ENCODE data around the gene DAND5.

The DAND5 gene

DNA sequence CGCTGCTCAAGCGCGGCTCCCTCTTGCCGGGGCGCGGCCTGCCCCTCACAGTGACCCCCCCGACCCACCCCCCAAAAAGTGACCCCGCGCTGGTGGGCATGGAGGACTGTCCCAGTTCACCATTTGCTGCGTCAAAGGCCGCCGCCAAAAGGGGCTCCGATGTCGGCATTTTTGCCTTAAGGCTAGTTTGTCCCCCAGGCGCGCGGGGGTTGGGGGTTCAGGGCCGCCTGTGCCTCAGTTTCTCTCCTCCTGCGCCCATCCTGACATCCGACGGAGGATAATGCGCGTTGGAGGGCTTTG is 43.0 kb downstream of the DAND5 start:
- Histone ChIP-seq H3K4me3 (IDR thresholded peaks at IDR 0.05; ENCODE audit: insufficient read depth, low read depth, low read length) (no peak overlapping the region), H3K4me1 (ENCODE audit: low read depth, poor library complexity, severe bottlenecking) (no peaks in the 10 kb centered on the region), H3K36me3 (ENCODE audit: insufficient read depth) (no peaks in the 10 kb centered on the region), H3K27me3 (ENCODE audit: insufficient read depth, low read depth) (peaks cover 88% of the 10 kb centered on the region), H3K9ac (no peak overlapping the region), H3K27ac (no peak overlapping the region), H2AFZ (ENCODE audit: low read depth) (no peak overlapping the region), H3K4me2 (no peak overlapping the region), H3K79me2 (ENCODE audit: insufficient read depth, low read depth) (no peaks in the 10 kb centered on the region), H4K20me1 (ENCODE audit: insufficient read depth) (no peaks in the 10 kb centered on the region)
- TF ChIP-seq, protein P1, sequence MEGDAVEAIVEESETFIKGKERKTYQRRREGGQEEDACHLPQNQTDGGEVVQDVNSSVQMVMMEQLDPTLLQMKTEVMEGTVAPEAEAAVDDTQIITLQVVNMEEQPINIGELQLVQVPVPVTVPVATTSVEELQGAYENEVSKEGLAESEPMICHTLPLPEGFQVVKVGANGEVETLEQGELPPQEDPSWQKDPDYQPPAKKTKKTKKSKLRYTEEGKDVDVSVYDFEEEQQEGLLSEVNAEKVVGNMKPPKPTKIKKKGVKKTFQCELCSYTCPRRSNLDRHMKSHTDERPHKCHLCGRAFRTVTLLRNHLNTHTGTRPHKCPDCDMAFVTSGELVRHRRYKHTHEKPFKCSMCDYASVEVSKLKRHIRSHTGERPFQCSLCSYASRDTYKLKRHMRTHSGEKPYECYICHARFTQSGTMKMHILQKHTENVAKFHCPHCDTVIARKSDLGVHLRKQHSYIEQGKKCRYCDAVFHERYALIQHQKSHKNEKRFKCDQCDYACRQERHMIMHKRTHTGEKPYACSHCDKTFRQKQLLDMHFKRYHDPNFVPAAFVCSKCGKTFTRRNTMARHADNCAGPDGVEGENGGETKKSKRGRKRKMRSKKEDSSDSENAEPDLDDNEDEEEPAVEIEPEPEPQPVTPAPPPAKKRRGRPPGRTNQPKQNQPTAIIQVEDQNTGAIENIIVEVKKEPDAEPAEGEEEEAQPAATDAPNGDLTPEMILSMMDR (conservative IDR thresholded peaks at IDR 0.05; ENCODE audit: low read depth, low read length): no peak

DNA sequence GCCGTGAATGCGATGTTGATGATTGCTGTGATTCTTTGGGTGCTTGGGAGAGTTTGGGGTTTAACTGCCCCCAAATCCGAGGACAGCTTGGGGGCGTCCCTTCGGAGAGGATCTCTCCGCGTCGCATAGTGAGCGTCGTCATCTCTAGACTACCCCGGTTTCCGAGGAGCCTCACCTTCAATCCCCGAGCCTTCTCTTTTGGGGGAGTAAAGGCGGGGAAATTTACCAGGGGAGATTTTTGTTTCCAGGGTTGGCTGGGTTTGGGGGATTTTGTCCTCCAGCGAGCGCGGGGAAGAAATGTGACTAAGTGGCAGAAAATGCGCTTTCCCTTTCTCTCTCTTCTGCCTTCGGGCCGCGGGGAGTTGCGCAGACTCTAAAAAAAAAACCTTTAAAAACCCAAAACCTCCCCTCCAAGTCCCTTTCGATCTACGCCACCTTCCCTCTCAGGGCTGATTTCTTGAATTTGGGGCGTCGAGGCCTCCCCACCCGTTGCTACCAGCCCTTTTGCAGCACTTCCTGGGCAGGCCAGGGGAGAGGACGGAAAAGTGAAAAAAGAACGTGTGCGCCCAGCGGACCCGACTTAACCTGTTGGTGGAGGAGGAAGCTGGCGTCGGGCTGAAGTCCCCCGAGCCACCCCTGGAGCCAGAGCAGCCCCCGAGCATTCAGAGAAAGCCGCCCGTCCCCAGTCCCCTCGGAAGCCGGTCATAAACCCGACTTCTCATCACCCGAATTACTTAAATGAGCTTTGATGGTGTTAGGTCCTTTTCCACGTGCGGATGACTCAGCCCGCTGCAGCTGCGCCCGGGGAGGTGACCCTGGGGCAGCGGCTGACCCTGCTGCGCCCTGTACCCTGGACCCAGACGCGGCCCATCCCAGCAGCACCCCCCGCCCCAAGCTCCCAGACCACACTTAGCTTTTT is 43.6 kb downstream of the DAND5 start:
- Histone ChIP-seq H3K4me1 (ENCODE audit: low read depth, poor library complexity, severe bottlenecking) (no peaks in the 10 kb centered on the region), H3K27me3 (ENCODE audit: insufficient read depth, low read depth) (peaks cover 85% of the 10 kb centered on the region), H3K79me2 (ENCODE audit: insufficient read depth, low read depth) (no peaks in the 10 kb centered on the region), H2AFZ (ENCODE audit: low read depth) (no peak overlapping the region), H3K9ac (no peak overlapping the region), H3K27ac (no peak overlapping the region), H3K4me2 (no peak overlapping the region), H3K4me3 (IDR thresholded peaks at IDR 0.05; ENCODE audit: insufficient read depth, low read depth, low read length) (no peak overlapping the region), H4K20me1 (ENCODE audit: insufficient read depth) (no peaks in the 10 kb centered on the region), H3K36me3 (ENCODE audit: insufficient read depth) (no peaks in the 10 kb centered on the region)
- TF ChIP-seq, protein P1 (conservative IDR thresholded peaks at IDR 0.05; ENCODE audit: low read depth, low read length): no peak

DNA sequence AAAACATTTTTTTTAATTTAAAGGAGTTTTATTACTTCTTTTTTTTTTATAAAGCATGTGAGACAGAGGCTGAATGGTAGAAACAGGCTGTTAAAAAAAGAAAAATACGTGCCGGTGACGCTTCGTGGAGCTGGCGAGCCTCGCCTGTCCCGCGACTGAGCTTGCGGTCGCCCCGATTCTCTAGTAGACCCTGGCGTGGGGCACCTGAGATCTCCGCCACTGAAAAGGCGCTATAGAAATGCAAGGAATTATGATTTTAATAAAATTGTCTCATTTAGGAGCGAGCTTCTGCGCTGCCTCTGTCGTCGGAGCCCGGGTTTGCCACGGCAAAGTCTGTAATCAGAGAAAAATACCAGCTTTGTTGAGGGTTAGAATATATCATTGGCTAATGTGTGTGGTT is 44.3 kb downstream of the DAND5 start:
- no peaks in the 10 kb centered on the region for H3K79me2 ChIP-seq (ENCODE audit: insufficient read depth, low read depth)
- H3K4me3 ChIP-seq (IDR thresholded peaks at IDR 0.05; ENCODE audit: insufficient read depth, low read depth, low read length): no peak overlapping the region
- H3K36me3 ChIP-seq (ENCODE audit: insufficient read depth): no peaks in the 10 kb centered on the region
- no peaks in the 10 kb centered on the region for H3K4me1 ChIP-seq (ENCODE audit: low read depth, poor library complexity, severe bottlenecking)
- no peak overlapping the region for H3K27ac ChIP-seq
- no peaks in the 10 kb centered on the region for H4K20me1 ChIP-seq (ENCODE audit: insufficient read depth)
- H3K4me2 ChIP-seq: no peak overlapping the region
- H3K27me3 ChIP-seq (ENCODE audit: insufficient read depth, low read depth): peaks cover 82% of the 10 kb centered on the region
- no peak overlapping the region for H3K9ac ChIP-seq
- H2AFZ ChIP-seq (ENCODE audit: low read depth): no peak overlapping the region
- TF ChIP-seq, protein P1 (conservative IDR thresholded peaks at IDR 0.05; ENCODE audit: low read depth, low read length): no peak

DNA sequence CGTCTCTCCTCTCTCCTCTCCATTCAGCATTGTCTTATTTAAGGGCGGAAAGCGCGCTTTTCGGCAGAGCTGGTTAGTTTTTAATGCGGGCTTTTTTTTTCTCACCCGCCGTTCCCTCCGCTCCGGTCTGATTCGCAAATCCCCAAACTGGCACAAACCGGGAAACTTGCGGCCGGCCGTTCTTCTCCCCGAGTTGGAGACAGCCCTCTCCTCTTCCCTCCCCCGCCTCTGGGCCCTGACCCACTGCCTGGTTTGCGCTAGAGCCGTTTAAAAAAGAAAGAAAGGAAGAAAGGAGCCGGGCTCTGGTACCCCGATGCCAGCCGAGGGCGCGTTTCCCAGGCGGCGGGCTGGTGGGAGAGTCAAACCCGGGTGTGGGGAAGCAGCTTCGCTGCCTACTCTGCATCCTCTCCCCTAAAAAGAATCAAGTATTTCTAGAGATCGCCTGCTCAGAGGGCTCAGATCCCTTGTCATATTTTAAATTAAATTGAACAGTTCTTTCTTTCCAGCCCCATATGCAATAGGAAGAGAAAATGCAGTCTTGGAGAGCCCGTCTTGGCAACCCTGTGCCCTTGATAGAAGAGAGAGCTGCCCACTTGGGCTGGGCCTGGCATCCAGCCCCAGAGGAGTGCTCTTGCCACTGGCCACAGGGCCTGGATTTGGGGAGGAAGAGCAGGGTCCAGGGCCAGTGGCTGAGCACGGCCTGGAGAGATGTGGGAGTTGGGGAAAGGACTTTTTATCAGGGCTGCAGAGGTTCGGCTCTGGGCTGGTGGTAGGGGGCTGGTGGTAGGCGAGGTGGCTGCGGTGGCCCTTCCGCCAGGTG is 44.9 kb downstream of the DAND5 start:
- TF ChIP-seq, protein P1 (conservative IDR thresholded peaks at IDR 0.05; ENCODE audit: low read depth, low read length): no peak
- Histone ChIP-seq H3K9ac (no peak overlapping the region), H3K36me3 (ENCODE audit: insufficient read depth) (no peaks in the 10 kb centered on the region), H3K27me3 (ENCODE audit: insufficient read depth, low read depth) (peaks cover 82% of the 10 kb centered on the region), H3K4me2 (no peak overlapping the region), H3K4me1 (ENCODE audit: low read depth, poor library complexity, severe bottlenecking) (no peaks in the 10 kb centered on the region), H3K27ac (no peak overlapping the region), H3K79me2 (ENCODE audit: insufficient read depth, low read depth) (no peaks in the 10 kb centered on the region), H3K4me3 (IDR thresholded peaks at IDR 0.05; ENCODE audit: insufficient read depth, low read depth, low read length) (no peak overlapping the region), H2AFZ (ENCODE audit: low read depth) (no peak overlapping the region), H4K20me1 (ENCODE audit: insufficient read depth) (no peaks in the 10 kb centered on the region)

Data from KMS-11 (cell line).